Loucy (cell line): ENCODE measurements around the gene KRTAP5-1.
A peak's percentile ranks its signal among the peaks of the same experiment; 100 is the strongest.

Source experiments
- H2AFZ ChIP-seq: fragments of 200-600 bp; sonication (generic); 2 replicates; pipeline ENCODE4 v1.6.0; 2016; ENCODE audit warnings: antibody characterized with exemption, mild to moderate bottlenecking, low read length, moderate library complexity
- H3F3A ChIP-seq: fragments of 200-600 bp; 2 replicates; pipeline ENCODE4 v1.6.0; 2016; ENCODE audit warnings: antibody characterized with exemption, low read depth, mild to moderate bottlenecking
- H3K27me3 ChIP-seq: fragments of 200-600 bp; sonication (generic); 2 replicates; pipeline ENCODE4 v1.6.1; 2014; ENCODE audit warnings: low read length, mild to moderate bottlenecking; ENCODE audit not compliant: insufficient read depth, poor library complexity, severe bottlenecking
- H3K36me3 ChIP-seq: fragments of 200-600 bp; sonication (generic); 2 replicates; pipeline ENCODE4 v1.6.1; 2016; ENCODE audit warnings: low read length; ENCODE audit not compliant: insufficient read depth
- H3K4me1 ChIP-seq: fragments of 200-600 bp; sonication (generic); 2 replicates; pipeline ENCODE4 v1.5.1; 2014; ENCODE audit warnings: low read length, mild to moderate bottlenecking; ENCODE audit not compliant: insufficient read depth, poor library complexity, severe bottlenecking
- H3K4me2 ChIP-seq: fragments of 200-600 bp; sonication (generic); 2 replicates; pipeline ENCODE4 v1.6.0; 2014; ENCODE audit warnings: antibody characterized with exemption, low read length, low read depth, mild to moderate bottlenecking; ENCODE audit not compliant: poor library complexity, severe bottlenecking
- H3K4me3 ChIP-seq: fragments of 200-600 bp; sonication (generic); 2 replicates; pipeline ENCODE4 v1.5.1; 2014; ENCODE audit warnings: low read length, mild to moderate bottlenecking, mixed read lengths; ENCODE audit not compliant: poor library complexity, severe bottlenecking
- H3K79me2 ChIP-seq: fragments of 200-600 bp; sonication (generic); 2 replicates; pipeline ENCODE4 v1.6.1; 2014; ENCODE audit warnings: low read length; ENCODE audit not compliant: insufficient read depth
- H3K9ac ChIP-seq: fragments of 200-600 bp; sonication (generic); 2 replicates; pipeline ENCODE4 v1.6.0; 2014; ENCODE audit warnings: mild to moderate bottlenecking, low read depth, low read length, moderate library complexity; ENCODE audit not compliant: poor library complexity, severe bottlenecking
- H3K9me2 ChIP-seq: fragments of 200-600 bp; sonication (generic); replicated peaks from 2 replicates; pipeline ENCODE4 v1.6.1; 2016; ENCODE audit warnings: low read depth, low read length, mixed read lengths
- H3K9me3 ChIP-seq: fragments of 200-600 bp; sonication (generic); 2 replicates; pipeline ENCODE4 v1.6.1; 2014; ENCODE audit warnings: mild to moderate bottlenecking, antibody characterized with exemption, low read length, low read depth; ENCODE audit not compliant: insufficient read depth
- H4K20me1 ChIP-seq: fragments of 200-600 bp; sonication (generic); 2 replicates; pipeline ENCODE4 v1.6.0; 2014; ENCODE audit warnings: antibody characterized with exemption, low read length, mild to moderate bottlenecking; ENCODE audit not compliant: insufficient read depth, poor library complexity, severe bottlenecking
- EZH2phosphoT487 ChIP-seq: fragments of 200-600 bp; IDR thresholded peaks from 2 replicates; pipeline ENCODE4 v1.6.1; 2018; ENCODE audit warnings: antibody characterized with exemption, mild to moderate bottlenecking, moderate library complexity, borderline replicate concordance
- TF ChIP-seq, protein P1 (sequence below): fragments of 200-600 bp; sonication (generic); conservative IDR thresholded peaks from 2 replicates; pipeline ENCODE4 v1.5.1; 2014; ENCODE audit warnings: mild to moderate bottlenecking, antibody characterized with exemption, low read length

KRTAP5-1 gene

DNA sequence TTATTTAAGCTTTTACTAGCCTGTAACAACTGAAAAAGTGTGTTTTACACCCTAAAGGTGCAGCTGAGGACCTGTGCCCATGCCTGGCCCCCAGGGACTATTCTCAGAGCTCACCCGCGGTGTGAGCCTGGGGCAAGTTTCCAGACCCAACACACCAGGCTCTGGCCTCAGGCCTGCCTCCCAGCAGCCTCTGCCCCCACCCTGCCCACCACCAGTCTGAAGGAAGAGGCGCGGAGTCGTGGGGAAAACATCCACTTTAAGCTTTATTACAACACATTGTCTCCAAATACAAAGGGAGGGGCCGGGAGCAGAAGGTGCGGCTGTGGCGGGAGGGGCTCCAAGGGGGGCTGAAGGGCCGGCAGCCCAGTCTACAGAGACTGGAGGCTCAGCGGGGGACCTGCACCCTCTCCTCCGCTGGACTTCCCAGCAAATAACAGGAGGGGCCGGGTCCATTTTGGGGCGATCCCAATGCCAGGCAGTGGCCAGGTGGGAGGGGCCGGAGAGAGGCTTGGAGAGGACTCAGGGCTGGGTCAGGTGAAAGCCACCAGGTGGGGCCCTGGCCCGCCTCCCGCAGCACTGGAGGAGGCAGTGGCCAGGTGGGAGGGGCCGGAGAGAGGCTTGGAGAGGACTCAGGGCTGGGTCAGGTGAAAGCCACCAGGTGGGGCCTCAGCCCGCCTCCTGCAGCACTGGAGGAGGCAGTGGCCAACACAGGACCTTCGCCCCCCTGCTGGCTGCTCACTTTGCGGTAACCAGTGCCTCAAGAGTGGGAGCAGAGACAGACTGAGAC, 31.1 kb downstream of the KRTAP5-1 start:
- Histone ChIP-seq H3K27me3 (no peaks in the 10 kb centered on the region), H3K4me3 (no peak overlapping the region), H3K79me2 (no peaks in the 10 kb centered on the region), H2AFZ (no peak overlapping the region), H3F3A (no peaks in the 10 kb centered on the region), H3K9ac (no peak overlapping the region), H4K20me1 (no peaks in the 10 kb centered on the region), H3K9me2 (no peaks in the 10 kb centered on the region), H3K36me3 (no peaks in the 10 kb centered on the region), H3K9me3 (no peaks in the 10 kb centered on the region), H3K4me2 (no peak overlapping the region), H3K4me1 (no peaks in the 10 kb centered on the region)
- TF ChIP-seq, protein P1, sequence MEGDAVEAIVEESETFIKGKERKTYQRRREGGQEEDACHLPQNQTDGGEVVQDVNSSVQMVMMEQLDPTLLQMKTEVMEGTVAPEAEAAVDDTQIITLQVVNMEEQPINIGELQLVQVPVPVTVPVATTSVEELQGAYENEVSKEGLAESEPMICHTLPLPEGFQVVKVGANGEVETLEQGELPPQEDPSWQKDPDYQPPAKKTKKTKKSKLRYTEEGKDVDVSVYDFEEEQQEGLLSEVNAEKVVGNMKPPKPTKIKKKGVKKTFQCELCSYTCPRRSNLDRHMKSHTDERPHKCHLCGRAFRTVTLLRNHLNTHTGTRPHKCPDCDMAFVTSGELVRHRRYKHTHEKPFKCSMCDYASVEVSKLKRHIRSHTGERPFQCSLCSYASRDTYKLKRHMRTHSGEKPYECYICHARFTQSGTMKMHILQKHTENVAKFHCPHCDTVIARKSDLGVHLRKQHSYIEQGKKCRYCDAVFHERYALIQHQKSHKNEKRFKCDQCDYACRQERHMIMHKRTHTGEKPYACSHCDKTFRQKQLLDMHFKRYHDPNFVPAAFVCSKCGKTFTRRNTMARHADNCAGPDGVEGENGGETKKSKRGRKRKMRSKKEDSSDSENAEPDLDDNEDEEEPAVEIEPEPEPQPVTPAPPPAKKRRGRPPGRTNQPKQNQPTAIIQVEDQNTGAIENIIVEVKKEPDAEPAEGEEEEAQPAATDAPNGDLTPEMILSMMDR: no peak
- no peak for TF ChIP-seq EZH2phosphoT487

- Histone ChIP-seq H3K4me2 (no peak overlapping the region), H2AFZ (no peak overlapping the region), H3K36me3 (no peaks in the 10 kb centered on the region), H3K4me1 (no peaks in the 10 kb centered on the region), H3F3A (no peaks in the 10 kb centered on the region), H3K9ac (no peak overlapping the region), H3K79me2 (no peaks in the 10 kb centered on the region), H3K27me3 (no peaks in the 10 kb centered on the region), H3K9me2 (no peaks in the 10 kb centered on the region), H3K4me3 (no peak overlapping the region), H3K9me3 (no peaks in the 10 kb centered on the region), H4K20me1 (no peaks in the 10 kb centered on the region)
- no peak for TF ChIP-seq EZH2phosphoT487
- TF ChIP-seq, protein P1: peak; percentile 41
Measured at GRCh38 chr11:1549338-1550330, 35.4 kb downstream of the KRTAP5-1 start.

GRCh38 chr11:1548221-1549070, 36.6 kb downstream of the KRTAP5-1 start:
- Histone ChIP-seq H3F3A (no peaks in the 10 kb centered on the region), H3K9ac (no peak overlapping the region), H3K79me2 (no peaks in the 10 kb centered on the region), H3K9me3 (no peaks in the 10 kb centered on the region), H2AFZ (no peak overlapping the region), H4K20me1 (no peaks in the 10 kb centered on the region), H3K27me3 (no peaks in the 10 kb centered on the region), H3K4me2 (no peak overlapping the region), H3K4me1 (no peaks in the 10 kb centered on the region), H3K9me2 (no peaks in the 10 kb centered on the region), H3K4me3 (no peak overlapping the region), H3K36me3 (no peaks in the 10 kb centered on the region)
- TF ChIP-seq, protein P1: no peak
- no peak for TF ChIP-seq EZH2phosphoT487
